SK-N-SH treated with all-trans-retinoic acid at 6 μM for 48 hours (cell line): ENCODE measurements around the gene C6orf132.

Experiments
- ATAC-seq: fragments of 200-7000 bp; cut with Tn5 transposase; 3 replicates; pipeline ENCODE4 v1.9.1; 2020; ENCODE audit warnings: mild to moderate bottlenecking, moderate library complexity
- ARNTL ChIP-seq: fragments of 450-650 bp; formaldehyde crosslinking; IDR thresholded peaks from 2 replicates; pipeline ENCODE4 v1.5.0; 2020; ENCODE audit warnings: low read depth, mild to moderate bottlenecking, moderate library complexity, borderline replicate concordance
- CREB5 ChIP-seq: fragments of 250-450 bp; sonication (Bioruptor Pico); IDR thresholded peaks from 2 replicates; pipeline ENCODE4 v1.5.1; 2020; ENCODE audit warnings: low read depth, mild to moderate bottlenecking, moderate library complexity
- CSDC2 ChIP-seq: fragments of 250-450 bp; sonication (Bioruptor Pico); IDR thresholded peaks from 2 replicates; pipeline ENCODE4 v1.5.0; 2020; ENCODE audit warnings: mild to moderate bottlenecking, moderate library complexity
- ESRRG ChIP-seq: fragments of 250-450 bp; sonication (Bioruptor Pico); IDR thresholded peaks from 2 replicates; pipeline ENCODE4 v1.6.1; 2021; ENCODE audit warnings: mild to moderate bottlenecking
- GLIS3 ChIP-seq: fragments of 250-450 bp; sonication (Bioruptor Pico); IDR thresholded peaks from 2 replicates; pipeline ENCODE4 v1.5.0; 2020; ENCODE audit warnings: mild to moderate bottlenecking, moderate library complexity
- ISL1 ChIP-seq: fragments of 250-450 bp; sonication (Bioruptor Pico); IDR thresholded peaks from 2 replicates; pipeline ENCODE4 v2.1.2; 2022; ENCODE audit warnings: mild to moderate bottlenecking, moderate library complexity
- OSR1 ChIP-seq: fragments of 250-450 bp; sonication (Bioruptor Pico); IDR thresholded peaks from 2 replicates; pipeline ENCODE4 v1.8.0; 2022; ENCODE audit warnings: moderate library complexity, mild to moderate bottlenecking, inconsistent platforms
- PATZ1 ChIP-seq: fragments of 250-450 bp; sonication (Bioruptor Pico); IDR thresholded peaks from 2 replicates; pipeline ENCODE4 v1.8.0; 2020; ENCODE audit warnings: mild to moderate bottlenecking, moderate library complexity, borderline replicate concordance
- POU6F1 ChIP-seq: fragments of 250-450 bp; sonication (Bioruptor Pico); IDR thresholded peaks from 2 replicates; pipeline ENCODE4 v1.8.0; 2021; ENCODE audit warnings: low read depth, mild to moderate bottlenecking, moderate library complexity, borderline replicate concordance
- PPARA ChIP-seq: fragments of 250-450 bp; sonication (Bioruptor Pico); IDR thresholded peaks from 2 replicates; pipeline ENCODE4 v1.5.0; 2020; ENCODE audit warnings: mild to moderate bottlenecking, borderline replicate concordance
- RARB ChIP-seq: fragments of 250-450 bp; sonication (Bioruptor Pico); IDR thresholded peaks from 2 replicates; pipeline ENCODE4 v1.8.0; 2021; ENCODE audit warnings: mild to moderate bottlenecking, moderate library complexity
- SNAI2 ChIP-seq: fragments of 250-450 bp; sonication (Bioruptor Pico); IDR thresholded peaks from 2 replicates; pipeline ENCODE4 v1.5.0; 2020; ENCODE audit warnings: mild to moderate bottlenecking, moderate library complexity
- TOX ChIP-seq: fragments of 250-450 bp; sonication (Bioruptor Pico); IDR thresholded peaks from 2 replicates; pipeline ENCODE4 v1.8.0; 2021; ENCODE audit warnings: mild to moderate bottlenecking, moderate library complexity, borderline replicate concordance
- TSHZ2 ChIP-seq: fragments of 250-450 bp; sonication (Bioruptor Pico); IDR thresholded peaks from 2 replicates; pipeline ENCODE4 v1.5.0; 2020; ENCODE audit warnings: mild to moderate bottlenecking, moderate library complexity
- ZC3H10 ChIP-seq: fragments of 250-450 bp; sonication (Bioruptor Pico); IDR thresholded peaks from 2 replicates; pipeline ENCODE4 v1.5.1; 2021; ENCODE audit warnings: mild to moderate bottlenecking, moderate library complexity
- ZFP3 ChIP-seq: fragments of 250-450 bp; sonication (Bioruptor Pico); IDR thresholded peaks from 2 replicates; pipeline ENCODE4 v1.5.0; 2020; ENCODE audit warnings: mild to moderate bottlenecking, moderate library complexity
- ZFP30 ChIP-seq: fragments of 450-650 bp; formaldehyde crosslinking; IDR thresholded peaks from 2 replicates; pipeline ENCODE4 v1.5.0; 2022; ENCODE audit warnings: mild to moderate bottlenecking, moderate library complexity
- ZNF565 ChIP-seq: fragments of 450-650 bp; formaldehyde crosslinking; conservative IDR thresholded peaks from 2 replicates; pipeline ENCODE4 v1.5.0; 2020; ENCODE audit warnings: low read depth, mild to moderate bottlenecking, moderate library complexity
- ZNF70 ChIP-seq: fragments of 450-650 bp; formaldehyde crosslinking; IDR thresholded peaks from 2 replicates; pipeline ENCODE4 v1.5.0; 2020; ENCODE audit warnings: mild to moderate bottlenecking, moderate library complexity
- ZNF8 ChIP-seq: fragments of 450-650 bp; formaldehyde crosslinking; IDR thresholded peaks from 2 replicates; pipeline ENCODE4 v1.5.0; 2020; ENCODE audit warnings: mild to moderate bottlenecking, moderate library complexity

The C6orf132 gene

GRCh38 chr6:42148058-42148457 is 5.6 kb upstream of the C6orf132 start:
- TF ChIP-seq ZNF565 (CRISPR knock-in tag) (no peak), ISL1 (CRISPR knock-in tag) (no peak), CSDC2 (CRISPR knock-in tag) (no peak)
- TF ChIP-seq, all 23 proteins: peak for 0
- ATAC-seq = no peak

GRCh38 chr6:42147138-42147562 is 4.7 kb upstream of the C6orf132 start:
- ATAC-seq = no peak
- no peak for TF ChIP-seq OSR1
- no peak for TF ChIP-seq PPARA
- TF ChIP-seq GLIS3 (CRISPR knock-in tag) = no peak
- TF ChIP-seq ZNF8 (CRISPR knock-in tag) = no peak
- no peak for TF ChIP-seq ISL1 (CRISPR knock-in tag)
- TF ChIP-seq TSHZ2 (CRISPR knock-in tag) = no peak
- TF ChIP-seq RARB (CRISPR knock-in tag) = no peak
- no peak for TF ChIP-seq ZFP3 (CRISPR knock-in tag)
- no peak for TF ChIP-seq TOX (CRISPR knock-in tag)
- no peak for TF ChIP-seq ZFP30 (CRISPR knock-in tag)
- no peak for TF ChIP-seq ESRRG (CRISPR knock-in tag)
- no peak for TF ChIP-seq POU6F1 (CRISPR knock-in tag)
- no peak for TF ChIP-seq PATZ1 (CRISPR knock-in tag)
- no peak for TF ChIP-seq ARNTL (CRISPR knock-in tag)

- no peak for TF ChIP-seq PATZ1 (CRISPR knock-in tag)
- no peak for TF ChIP-seq ZC3H10 (CRISPR knock-in tag)
- TF ChIP-seq CREB5 (CRISPR knock-in tag) = no peak
- no peak for TF ChIP-seq ZNF70 (CRISPR knock-in tag)
- TF ChIP-seq ZNF565 (CRISPR knock-in tag) = no peak
- TF ChIP-seq POU6F1 (CRISPR knock-in tag) = no peak
- no peak for TF ChIP-seq GLIS3 (CRISPR knock-in tag)
- TF ChIP-seq SNAI2 = no peak
- no peak for TF ChIP-seq TSHZ2 (CRISPR knock-in tag)
- TF ChIP-seq TOX (CRISPR knock-in tag) = no peak
- ATAC-seq = no peak
Measured at GRCh38 chr6:42141603-42142117, 760 bp downstream of the C6orf132 start.
